H1 (cell line): ENCODE data around the gene BDP1. TPM values are rescaled to one million over a fixed set of nuclear protein-coding genes. Genes with fewer than 3 reads are reported as not detected.
"Not testable (repeated sequence)": the region's sequence is repeated elsewhere in the genome, so short reads cannot be mapped to it uniquely, and the experiment has no call there.

ENCODE experiments used
- CTCF ChIA-PET: fragments of 300-600 bp; sonication (Branson Sonifier 250); formaldehyde crosslinking; loops from one replicate; lab custom pipeline; 2021; ENCODE audit not compliant: partially characterized antibody; lab: Charles Lee
- POLR2A ChIA-PET: fragments of 300-600 bp; sonication (Branson Sonifier 250); formaldehyde crosslinking; loops from one replicate; lab custom pipeline; 2021; ENCODE audit warnings: inconsistent platforms; ENCODE audit not compliant: partially characterized antibody; lab: Charles Lee
- DNase-seq, 2 experiments: peaks; one replicate each; pipeline versions ENCODE4 v3.0.0 to v3.0.0-alpha.2; 2010 to 2022; ENCODE audit warnings: low spot score in 2 of 2, low read depth in 1 of 2, mixed read lengths in 1 of 2
- FAIRE-seq: peaks from 2 replicates; lab custom pipeline; 2011; peaks lifted over from hg19 to GRCh38; lab: Jason Lieb, UNC
- H2AFZ ChIP-seq: 2 replicates; pipeline ENCODE4 v1.8.1; 2012; ENCODE audit warnings: low read length, inconsistent platforms
- H2AK5ac ChIP-seq: 2 replicates; pipeline ENCODE4 v1.6.1; 2013; ENCODE audit warnings: low read depth, low read length
- H2BK120ac ChIP-seq: replicated peaks from 2 replicates; pipeline ENCODE3; 2013; ENCODE audit warnings: low read depth, low read length, inconsistent platforms
- H2BK12ac ChIP-seq: 2 replicates; pipeline ENCODE4 v1.6.1; 2013; ENCODE audit warnings: low read depth, low read length
- H2BK15ac ChIP-seq: 2 replicates; pipeline ENCODE4 v1.6.1; 2013; ENCODE audit warnings: low read length
- H2BK20ac ChIP-seq: 2 replicates; pipeline ENCODE4 v1.6.1; 2013; ENCODE audit warnings: low read length
- H2BK5ac ChIP-seq: 2 replicates; pipeline ENCODE4 v1.6.1; 2013; ENCODE audit warnings: low read depth, low read length
- H3K14ac ChIP-seq: 2 replicates; pipeline ENCODE4 v1.6.1; 2013; ENCODE audit warnings: inconsistent platforms; ENCODE audit not compliant: insufficient read length
- H3K18ac ChIP-seq: 2 replicates; pipeline ENCODE4 v1.6.1; 2013; ENCODE audit warnings: low read length; ENCODE audit errors: extremely low read depth
- H3K23ac ChIP-seq: 2 replicates; pipeline ENCODE4 v1.6.1; 2013; ENCODE audit warnings: inconsistent platforms; ENCODE audit not compliant: insufficient read length
- H3K23me2 ChIP-seq: 2 replicates; pipeline ENCODE4 v1.6.1; 2013; ENCODE audit warnings: low read depth, low read length
- H3K27ac ChIP-seq: 2 replicates; pipeline ENCODE4 v1.6.1; 2011; ENCODE audit warnings: low read depth, low read length, inconsistent platforms
- H3K27me3 ChIP-seq, 4 experiments: replicated peaks in 1 of 4; 1 replicate in 1 of 4; 2 replicates in 3 of 4; pipeline versions ENCODE4 v1.6.1 to v1.8.1; 2011 to 2013; ENCODE audit warnings: low read length in 3 of 4, mild to moderate bottlenecking in 3 of 4, inconsistent platforms in 2 of 4, mixed read lengths in 2 of 4, moderate library complexity in 1 of 4; ENCODE audit not compliant: control insufficient read depth in 3 of 4, insufficient read depth in 3 of 4; ENCODE audit errors: extremely low read depth in 1 of 4
- H3K36me3 ChIP-seq, 4 experiments: 2 replicates each; pipeline versions ENCODE4 v1.6.1 to v1.8.1; 2011 to 2013; ENCODE audit warnings: mild to moderate bottlenecking in 4 of 4, low read length in 3 of 4, moderate library complexity in 2 of 4, control low read depth in 1 of 4, inconsistent platforms in 1 of 4; ENCODE audit not compliant: insufficient read depth in 4 of 4, control insufficient read depth in 2 of 4
- H3K4ac ChIP-seq: replicated peaks from 2 replicates; pipeline ENCODE3; 2013; ENCODE audit warnings: low read length, low read depth, mixed read lengths, inconsistent platforms; ENCODE audit not compliant: insufficient read length
- H3K4me1 ChIP-seq, 4 experiments: replicated peaks in 1 of 4; 1 replicate in 1 of 4; 2 replicates in 3 of 4; pipeline versions ENCODE4 v1.6.1 to v1.8.1; 2011 to 2013; ENCODE audit warnings: low read length in 3 of 4, inconsistent platforms in 2 of 4, mixed read lengths in 1 of 4; ENCODE audit not compliant: insufficient read depth in 4 of 4, control insufficient read depth in 3 of 4
- H3K4me2 ChIP-seq, 2 experiments: 2 replicates each; pipeline versions ENCODE4 v1.6.1 to v1.8.1; 2011 to 2013; ENCODE audit warnings: low read depth in 2 of 2, low read length in 2 of 2, control low read depth in 1 of 2, inconsistent platforms in 1 of 2, mild to moderate bottlenecking in 1 of 2; ENCODE audit not compliant: insufficient read depth in 1 of 2
- H3K4me3 ChIP-seq, 4 experiments: fragments of 200-600, 300-600 bp in 1 of 4; sonication (generic), shearing (Covaris generic), sonication (Bioruptor Twin) in 1 of 4; 2 replicates each; pipeline versions ENCODE4 v1.5.1 to v1.8.1; 2011 to 2016; ENCODE audit warnings: low read length in 4 of 4, low read depth in 3 of 4, control low read depth in 2 of 4, inconsistent platforms in 2 of 4, mild to moderate bottlenecking in 2 of 4, mixed read lengths in 1 of 4, moderate library complexity in 1 of 4; ENCODE audit not compliant: insufficient read depth in 2 of 4; ENCODE audit errors: extremely low read depth in 1 of 4
- H3K56ac ChIP-seq: replicated peaks from 2 replicates; pipeline ENCODE3; 2013; ENCODE audit warnings: low read depth, mild to moderate bottlenecking, mixed read lengths, low read length, inconsistent platforms; ENCODE audit not compliant: insufficient read length
- H3K79me1 ChIP-seq: 2 replicates; pipeline ENCODE4 v1.6.1; 2013; ENCODE audit warnings: low read depth, low read length, control low read depth
- H3K79me2 ChIP-seq, 2 experiments: 2 replicates each; pipeline versions ENCODE4 v1.6.1 to v1.8.1; 2012 to 2013; ENCODE audit warnings: low read length in 2 of 2, mild to moderate bottlenecking in 2 of 2, inconsistent platforms in 1 of 2; ENCODE audit not compliant: insufficient read depth in 2 of 2, control insufficient read depth in 1 of 2
- H3K9ac ChIP-seq, 4 experiments: replicated peaks in 1 of 4; 1 replicate in 1 of 4; 2 replicates in 3 of 4; pipeline versions ENCODE4 v1.6.1 to v1.8.1; 2011 to 2013; ENCODE audit warnings: low read depth in 3 of 4, low read length in 3 of 4, control low read depth in 2 of 4, mild to moderate bottlenecking in 2 of 4, moderate library complexity in 2 of 4, inconsistent platforms in 1 of 4; ENCODE audit errors: extremely low read depth in 1 of 4
- H3K9me3 ChIP-seq, 2 experiments: 2 replicates each; pipeline versions ENCODE4 v1.6.1 to v1.8.1; 2012 to 2013; ENCODE audit warnings: mild to moderate bottlenecking in 2 of 2, moderate library complexity in 2 of 2, control low read depth in 1 of 2, inconsistent platforms in 1 of 2, low read depth in 1 of 2, low read length in 1 of 2, mixed read lengths in 1 of 2; ENCODE audit not compliant: insufficient read depth in 2 of 2
- H4K20me1 ChIP-seq, 2 experiments: replicated peaks in 1 of 2; 2 replicates each; pipeline versions ENCODE3 to v1.8.1; 2011 to 2013; ENCODE audit warnings: inconsistent platforms in 2 of 2, low read length in 2 of 2, mild to moderate bottlenecking in 1 of 2; ENCODE audit not compliant: insufficient read depth in 2 of 2, control insufficient read depth in 1 of 2
- H4K5ac ChIP-seq: 2 replicates; pipeline ENCODE4 v1.6.1; 2013; ENCODE audit warnings: low read length, low read depth, mixed read lengths, inconsistent platforms; ENCODE audit not compliant: insufficient read length
- H4K8ac ChIP-seq: 2 replicates; pipeline ENCODE4 v1.8.0; 2013; ENCODE audit warnings: mild to moderate bottlenecking, moderate library complexity, low read length, inconsistent platforms; ENCODE audit not compliant: insufficient read depth; ENCODE audit errors: extremely low read depth
- H4K91ac ChIP-seq: replicated peaks from 2 replicates; pipeline ENCODE3; 2013; ENCODE audit warnings: low read length, mixed read lengths, inconsistent platforms; ENCODE audit not compliant: insufficient read length
- WGBS, 2 experiments: shearing (Covaris generic) in 1 of 2; methylation state at CpG; one replicate each; pipeline versions ENCODE4 v1.1.6 to v1.1.7; 2013 to 2015; ENCODE audit warnings: low lambda C conversion rate in 2 of 2, mixed read lengths in 2 of 2, inconsistent platforms in 1 of 2, low coverage in 1 of 2, missing lambda C conversion rate in 1 of 2; ENCODE audit not compliant: insufficient replicate concordance in 2 of 2, insufficient coverage in 1 of 2, insufficient read length in 1 of 2; ENCODE audit errors: extremely low coverage in 1 of 2, missing lambda C conversion rate in 1 of 2; 5-methylcytosine and 5-hydroxymethylcytosine counted together
- polyA plus RNA-seq, 7 experiments: library from polyadenylated mRNA; depleted of rRNA in 3 of 7; stranded (reverse) in 5 of 7; unstranded in 2 of 7; fragments of >200 nt in 5 of 7; fragments of 200-250 nt in 2 of 7; gene quantifications; 1 replicate in 5 of 7; 2 replicates in 1 of 7; 4 replicates in 1 of 7; pipeline versions ENCODE4 v1.2.1 to v1.2.3, GENCODE V29; 2011 to 2013; ENCODE audit warnings: missing spikeins in 2 of 7, mixed read lengths in 2 of 7
- total RNA-seq: library from RNA; stranded (reverse); fragmentation: NEBNext Ultra II Directional; extraction: Animal tissue kit (Norgen Biotek cat#: 25700); gene quantifications from 2 replicates; pipeline ENCODE4 v1.2.1, GENCODE V29; 2021

BDP1 gene
- total and polyA plus RNA-seq, 2 of the 8 experiments (the other 6 are each of a cell fraction or from before 2014, with no cell fraction given), result 4.7 to 32.1 TPM

DNA sequence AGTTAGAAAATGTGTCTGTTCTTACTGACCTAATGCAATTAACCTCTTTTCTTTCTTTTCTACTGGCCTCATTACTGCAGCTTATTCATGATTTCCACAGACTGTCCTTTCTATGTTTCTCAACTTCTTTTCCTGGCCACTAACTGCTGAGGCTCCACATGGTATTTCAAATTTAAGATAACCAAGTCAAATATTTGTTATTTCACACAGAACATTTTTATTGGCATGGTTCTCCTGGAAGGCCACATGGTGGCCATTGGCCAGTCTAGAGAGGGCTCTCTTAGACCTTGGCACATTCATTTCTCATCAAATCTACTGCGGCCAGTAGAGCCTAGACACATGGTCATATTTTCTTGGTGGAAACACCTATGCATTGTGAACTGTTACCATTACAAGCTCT lies 13.9 kb upstream of the BDP1 start:
- H3K36me3 ChIP-seq, H3K9me3 ChIP-seq, H2BK15ac ChIP-seq, H3K18ac ChIP-seq, H3K14ac ChIP-seq, H3K79me1 ChIP-seq, H3K27ac ChIP-seq, H3K9ac ChIP-seq, H4K5ac ChIP-seq, H3K4me1 ChIP-seq, POLR2A ChIA-PET, H3K4me2 ChIP-seq, H4K91ac ChIP-seq, DNase-seq, H3K23me2 ChIP-seq, H2BK20ac ChIP-seq, H3K4ac ChIP-seq, H3K79me2 ChIP-seq, H2AK5ac ChIP-seq, H3K56ac ChIP-seq, CTCF ChIA-PET, H2BK12ac ChIP-seq, H4K20me1 ChIP-seq, H2BK120ac ChIP-seq, H2AFZ ChIP-seq, H3K27me3 ChIP-seq, H3K23ac ChIP-seq, H3K4me3 ChIP-seq, H4K8ac ChIP-seq, H2BK5ac ChIP-seq, FAIRE-seq: not testable (repeated sequence)
- WGBS, 2 experiments, result 90% methylated on average over 1 of the region's 1 CpG; no CpG with 5 or more reads in 1 of the 2 experiments

DNA sequence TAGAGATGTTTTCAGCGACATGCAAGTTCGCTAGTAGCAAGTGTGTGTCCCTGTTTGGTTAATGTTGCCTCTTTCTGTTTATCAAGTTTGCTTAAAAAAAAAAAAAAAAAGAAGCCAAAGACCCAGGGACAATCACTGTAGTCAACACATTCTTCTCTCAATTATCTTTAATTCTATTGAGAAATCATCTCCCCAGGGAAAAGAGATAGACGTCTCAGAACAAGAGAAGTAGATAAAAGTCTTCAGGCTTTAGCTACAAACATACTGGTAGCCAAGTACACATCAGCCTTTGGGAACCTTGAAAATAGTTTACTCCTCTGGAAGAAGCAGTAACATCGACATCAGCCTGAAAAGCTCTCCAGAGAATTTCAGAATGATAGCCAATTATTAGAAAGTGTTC lies 11.6 kb upstream of the BDP1 start:
- H3K23ac ChIP-seq, H3K4me3 ChIP-seq, H3K23me2 ChIP-seq, H4K8ac ChIP-seq, H2BK120ac ChIP-seq, H3K4ac ChIP-seq, POLR2A ChIA-PET, H3K9ac ChIP-seq, DNase-seq, H2AFZ ChIP-seq, H3K56ac ChIP-seq, H2BK15ac ChIP-seq, CTCF ChIA-PET, H3K27ac ChIP-seq, H2BK12ac ChIP-seq, H3K36me3 ChIP-seq, H3K4me1 ChIP-seq, H2AK5ac ChIP-seq, H3K79me2 ChIP-seq, H3K9me3 ChIP-seq, H3K79me1 ChIP-seq, H3K14ac ChIP-seq, H2BK5ac ChIP-seq, H2BK20ac ChIP-seq, H3K18ac ChIP-seq, H4K5ac ChIP-seq, H3K27me3 ChIP-seq, FAIRE-seq, H4K20me1 ChIP-seq, H4K91ac ChIP-seq, H3K4me2 ChIP-seq: not testable (repeated sequence)
- WGBS, 2 experiments, result 86% methylated on average over 2 of the region's 4 CpGs; no CpG with 5 or more reads in 1 of the 2 experiments
